Measurements from ENCODE around the gene CXCL14. TPM values are rescaled to one million over a fixed set of nuclear protein-coding genes. Genes with fewer than 3 reads are reported as not detected.

Gene CXCL14
- total and polyA plus RNA-seq, 8 donors: 0.93 to 19.6 (median 4.8) TPM

DNA sequence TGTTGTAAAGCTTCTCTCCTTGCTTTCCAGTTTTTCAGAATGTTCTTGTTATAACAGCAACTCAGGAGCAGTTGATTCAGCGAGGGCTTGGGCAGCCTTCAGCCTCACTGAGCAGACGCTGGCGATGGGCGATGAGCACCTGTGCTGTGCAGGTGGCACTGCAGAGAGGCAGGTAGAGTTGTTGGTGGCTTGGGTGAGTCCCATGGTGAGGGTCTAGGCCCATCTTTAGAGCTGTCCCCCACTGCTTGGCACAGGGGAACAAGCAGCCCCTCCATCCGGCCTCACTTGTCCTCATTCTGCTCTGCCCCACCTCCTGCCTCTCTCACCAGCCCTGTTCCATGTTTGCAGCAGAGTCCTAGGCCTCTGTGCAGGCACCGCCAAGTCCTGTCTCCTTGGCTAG lies 6.1 kb upstream of the CXCL14 start:
- 79 to 81% methylated on average over 6 of the region's 6 CpGs for WGBS, 2 donors
- intact Hi-C loops (cut with DNase I): no loop called here
- no peak overlapping the region for H3K27ac ChIP-seq
- H3K27me3 ChIP-seq: peaks cover 0 to 6% (median 0%) of the 10 kb centered on the region in 4 donors
- TF ChIP-seq, protein P1, sequence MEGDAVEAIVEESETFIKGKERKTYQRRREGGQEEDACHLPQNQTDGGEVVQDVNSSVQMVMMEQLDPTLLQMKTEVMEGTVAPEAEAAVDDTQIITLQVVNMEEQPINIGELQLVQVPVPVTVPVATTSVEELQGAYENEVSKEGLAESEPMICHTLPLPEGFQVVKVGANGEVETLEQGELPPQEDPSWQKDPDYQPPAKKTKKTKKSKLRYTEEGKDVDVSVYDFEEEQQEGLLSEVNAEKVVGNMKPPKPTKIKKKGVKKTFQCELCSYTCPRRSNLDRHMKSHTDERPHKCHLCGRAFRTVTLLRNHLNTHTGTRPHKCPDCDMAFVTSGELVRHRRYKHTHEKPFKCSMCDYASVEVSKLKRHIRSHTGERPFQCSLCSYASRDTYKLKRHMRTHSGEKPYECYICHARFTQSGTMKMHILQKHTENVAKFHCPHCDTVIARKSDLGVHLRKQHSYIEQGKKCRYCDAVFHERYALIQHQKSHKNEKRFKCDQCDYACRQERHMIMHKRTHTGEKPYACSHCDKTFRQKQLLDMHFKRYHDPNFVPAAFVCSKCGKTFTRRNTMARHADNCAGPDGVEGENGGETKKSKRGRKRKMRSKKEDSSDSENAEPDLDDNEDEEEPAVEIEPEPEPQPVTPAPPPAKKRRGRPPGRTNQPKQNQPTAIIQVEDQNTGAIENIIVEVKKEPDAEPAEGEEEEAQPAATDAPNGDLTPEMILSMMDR (IDR thresholded peaks at IDR 0.05): no peak
- H3K9me3 ChIP-seq: no peaks in the 10 kb centered on the region
- DNase-seq: no peak
- H3K4me1 ChIP-seq: no peaks in the 10 kb centered on the region
- no peaks in the 10 kb centered on the region for H3K36me3 ChIP-seq
- no peak for FAIRE-seq
- ATAC-seq: no peak
- no peak overlapping the region for H3K4me3 ChIP-seq

DNA sequence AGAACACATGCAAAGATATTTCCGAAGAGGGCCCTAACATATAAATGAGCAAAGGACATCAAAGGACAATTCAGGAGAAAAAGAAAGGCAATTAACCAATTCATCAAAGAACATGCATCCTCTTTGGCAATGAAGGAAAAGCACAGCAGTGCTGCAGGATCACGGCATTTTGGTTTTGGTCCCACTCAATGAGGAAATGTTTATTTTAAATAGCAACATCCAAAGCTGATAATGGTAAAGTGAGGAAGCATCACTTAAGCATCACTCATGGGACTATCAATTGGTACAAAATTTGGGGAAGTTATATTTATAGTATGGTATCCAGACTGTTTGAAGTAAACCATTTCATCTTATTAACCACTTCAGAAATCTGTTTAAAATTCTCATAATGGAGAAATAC lies 5.5 kb upstream of the CXCL14 start:
- DNase-seq: no peak
- intact Hi-C loops (cut with DNase I): no loop called here
- no peak for FAIRE-seq
- TF ChIP-seq, protein P1 (IDR thresholded peaks at IDR 0.05): no peak
- H3K4me3 ChIP-seq: no peak overlapping the region
- no peak overlapping the region for H3K27ac ChIP-seq
- H3K27me3 ChIP-seq: peaks cover 0 to 6% (median 0%) of the 10 kb centered on the region in 4 donors
- 76 to 87% methylated on average over 2 of the region's 2 CpGs for WGBS, 2 donors
- H3K36me3 ChIP-seq: no peaks in the 10 kb centered on the region
- H3K4me1 ChIP-seq: no peaks in the 10 kb centered on the region
- no peak for ATAC-seq
- H3K9me3 ChIP-seq: no peaks in the 10 kb centered on the region

DNA sequence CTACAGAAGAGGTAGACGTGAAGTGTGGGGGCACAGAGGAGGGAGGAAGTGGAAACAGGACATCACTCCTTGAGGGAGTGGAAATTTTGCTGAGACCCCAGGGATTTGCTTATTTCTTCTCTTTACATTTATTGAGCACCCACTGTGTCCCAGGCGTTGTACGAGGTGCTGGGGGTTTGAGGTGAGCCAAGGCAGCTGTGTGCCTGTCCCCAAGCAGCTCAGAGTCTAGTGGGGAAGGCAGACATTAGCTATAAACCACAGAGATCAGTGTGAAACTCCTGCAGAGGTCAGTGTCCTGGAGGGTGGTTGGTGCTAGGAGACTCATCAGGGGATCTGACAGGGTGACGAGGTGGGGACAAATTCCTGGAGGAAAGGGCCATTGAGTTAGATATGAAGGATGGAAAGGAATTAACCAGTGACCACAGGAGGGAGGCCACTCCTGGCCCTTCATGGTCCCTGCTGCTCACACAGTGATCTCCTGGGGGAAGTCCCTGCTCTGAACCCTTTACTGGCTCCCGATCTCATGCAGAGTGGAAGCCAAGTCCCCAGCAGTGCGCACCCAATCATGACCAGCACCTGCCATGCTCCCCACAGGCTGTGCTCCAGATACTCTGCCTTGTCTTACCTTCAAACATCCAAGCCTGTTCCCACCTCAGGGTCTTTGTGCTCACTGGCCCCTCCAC lies 3.4 kb upstream of the CXCL14 start:
- TF ChIP-seq, protein P1 (IDR thresholded peaks at IDR 0.05): no peak
- DNase-seq (no peak), ATAC-seq (no peak), FAIRE-seq (no peak)
- Histone ChIP-seq H3K9me3 (no peaks in the 10 kb centered on the region), H3K27ac (no peak overlapping the region), H3K4me3 (no peak overlapping the region), H3K27me3 (peaks cover 0 to 6% (median 0%) of the 10 kb centered on the region in 4 donors), H3K4me1 (no peaks in the 10 kb centered on the region), H3K36me3 (no peaks in the 10 kb centered on the region)
- WGBS, 2 donors: 39 to 42% methylated on average over 6 of the region's 6 CpGs
- intact Hi-C loops (cut with DNase I): no loop called here

DNA sequence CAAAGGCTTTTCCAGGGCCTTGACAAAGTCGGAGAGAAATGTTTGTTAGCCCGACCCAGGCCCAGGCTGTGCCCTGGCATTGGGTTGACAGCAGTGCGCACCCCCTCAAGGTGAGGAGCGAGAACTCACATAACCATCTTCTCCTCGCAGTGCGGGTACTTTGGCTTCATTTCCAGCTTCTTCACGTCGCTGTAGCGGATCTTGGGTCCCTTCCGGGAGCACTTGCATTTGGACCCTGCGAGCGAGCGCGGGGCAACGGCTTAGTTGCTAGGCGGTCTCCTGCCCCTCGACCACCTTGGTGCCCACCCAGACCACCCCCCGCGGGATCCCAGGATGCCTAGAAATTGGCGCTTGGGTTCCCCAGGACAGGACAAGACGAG lies 496 bp downstream of the CXCL14 start:
- Histone ChIP-seq H3K27ac (no peak overlapping the region), H3K9me3 (no peaks in the 10 kb centered on the region), H3K4me3 (no peak overlapping the region), H3K36me3 (no peaks in the 10 kb centered on the region), H3K4me1 (no peaks in the 10 kb centered on the region), H3K27me3 (peaks cover 0 to 6% (median 0%) of the 10 kb centered on the region in 4 donors)
- FAIRE-seq (no peak), DNase-seq (no peak), ATAC-seq (no peak)
- TF ChIP-seq, protein P1 (IDR thresholded peaks at IDR 0.05): no peak
- intact Hi-C loops (cut with DNase I): no loop called here
- WGBS, 2 donors: 6% methylated on average over 21 of the region's 21 CpGs

DNA sequence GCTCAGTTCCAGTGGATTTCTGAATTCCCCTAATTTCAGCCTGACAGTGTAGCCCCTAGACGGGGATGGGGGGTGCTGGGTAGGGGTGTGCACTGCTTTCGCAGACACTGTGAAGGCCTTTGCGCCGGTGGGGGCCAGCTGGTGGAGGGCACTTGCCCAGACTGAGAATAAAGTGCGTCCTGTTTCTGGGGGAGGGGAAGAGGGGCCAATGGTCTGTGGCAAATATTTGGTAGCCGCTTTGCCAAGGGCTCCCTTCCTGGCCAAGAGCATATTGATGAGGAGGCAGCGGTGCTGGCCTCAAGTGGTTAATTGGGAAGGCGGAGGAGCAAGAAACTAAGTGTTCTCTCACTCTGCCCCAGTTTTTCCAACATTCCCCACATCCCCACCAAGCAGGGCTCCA lies 1.4 kb downstream of the CXCL14 start:
- H3K27ac ChIP-seq: no peak overlapping the region
- no peaks in the 10 kb centered on the region for H3K36me3 ChIP-seq
- H3K27me3 ChIP-seq: peaks cover 0 to 6% (median 0%) of the 10 kb centered on the region in 4 donors
- no peak overlapping the region for H3K4me3 ChIP-seq
- 30 to 46% methylated on average over 8 of the region's 8 CpGs for WGBS, 2 donors
- no peaks in the 10 kb centered on the region for H3K4me1 ChIP-seq
- no peak for FAIRE-seq
- TF ChIP-seq, protein P1 (IDR thresholded peaks at IDR 0.05): no peak
- intact Hi-C loops (cut with DNase I): no loop called here
- no peaks in the 10 kb centered on the region for H3K9me3 ChIP-seq
- no peak for ATAC-seq
- no peak for DNase-seq
